CD4-positive, CD25-positive, alpha-beta regulatory T cell (primary cell): ENCODE results near the gene TCAP. TPM values are rescaled to one million over a fixed set of nuclear protein-coding genes. Genes with fewer than 3 reads are reported as not detected.

Source experiments
- ATAC-seq, 2 donors: fragments of 150-1000 bp; cut with Tn5 transposase; one replicate each; pipeline ENCODE4 v1.10.0; 2021; ENCODE audit warnings: low read depth in 2 of 2, moderate number of reproducible peaks in 2 of 2, moderate library complexity in 1 of 2
- DNase-seq, 3 donors: peaks; one replicate each; pipeline versions ENCODE4 v3.0.0 to v3.0.0-alpha.2; 2012 to 2022; ENCODE audit warnings: mixed read lengths in 1 of 3
- H3K27ac ChIP-seq: one replicate; pipeline ENCODE4 v1.7.0; 2013; ENCODE audit warnings: mild to moderate bottlenecking, low read length; ENCODE audit not compliant: insufficient read depth, poor library complexity, severe bottlenecking
- H3K27me3 ChIP-seq: one replicate; pipeline ENCODE4 v1.7.0; 2013; ENCODE audit warnings: low read length; ENCODE audit not compliant: control insufficient read depth, insufficient read depth
- H3K36me3 ChIP-seq: one replicate; pipeline ENCODE4 v1.7.0; 2013; ENCODE audit warnings: mild to moderate bottlenecking, low read length, moderate library complexity; ENCODE audit not compliant: control insufficient read depth, insufficient read depth
- H3K4me1 ChIP-seq: 2 replicates; pipeline ENCODE4 v1.7.0; 2013; ENCODE audit warnings: mild to moderate bottlenecking, low read length; ENCODE audit not compliant: insufficient read depth, control insufficient read depth, poor library complexity, severe bottlenecking
- H3K4me3 ChIP-seq: one replicate; pipeline ENCODE4 v1.7.0; 2013; ENCODE audit warnings: low read depth, mild to moderate bottlenecking, low read length, moderate library complexity
- H3K9me3 ChIP-seq, 2 experiments: 1 replicate in 1 of 2; 2 replicates in 1 of 2; pipeline ENCODE4 v1.7.0; 2013; ENCODE audit warnings: low read length in 2 of 2, mild to moderate bottlenecking in 1 of 2, moderate library complexity in 1 of 2; ENCODE audit not compliant: control insufficient read depth in 2 of 2
- H3K27ac Mint-ChIP-seq, 3 donors: one replicate each; pipeline ENCODE4 v1.8.0; 2020 to 2022; ENCODE audit warnings: mild to moderate bottlenecking in 3 of 3, mixed read lengths in 3 of 3, moderate library complexity in 2 of 3
- H3K27me3 Mint-ChIP-seq: one replicate; pipeline ENCODE4 v1.8.0; 2022; ENCODE audit warnings: mild to moderate bottlenecking, mixed read lengths
- H3K36me3 Mint-ChIP-seq: one replicate; pipeline ENCODE4 v1.8.0; 2020; ENCODE audit warnings: mixed read lengths
- H3K4me1 Mint-ChIP-seq, 4 donors: one replicate each; pipeline ENCODE4 v1.8.0; 2020 to 2022; ENCODE audit warnings: mixed read lengths in 4 of 4, mild to moderate bottlenecking in 1 of 4
- H3K4me3 Mint-ChIP-seq, 4 donors: one replicate each; pipeline ENCODE4 v1.8.0; 2020 to 2022; ENCODE audit warnings: mild to moderate bottlenecking in 4 of 4, mixed read lengths in 4 of 4, moderate library complexity in 3 of 4
- H3K9me3 Mint-ChIP-seq, 7 donors: one replicate each; pipeline ENCODE4 v1.8.0; 2020 to 2022; ENCODE audit warnings: mixed read lengths in 7 of 7, mild to moderate bottlenecking in 3 of 7, moderate library complexity in 2 of 7
- polyA plus RNA-seq, 4 donors: library from polyadenylated mRNA; unstranded; fragments of 300-500 nt; fragmentation: Illumina TruSeq; gene quantifications; one replicate each; pipeline ENCODE4 v1.2.3, GENCODE V29; 2021
- total RNA-seq: library from RNA; stranded (reverse); gene quantifications from one replicate; pipeline ENCODE4 v1.2.3, GENCODE V29; 2022

Gene TCAP
- total and polyA plus RNA-seq, 5 donors from 2014 or later: 0.07 to 3.4 TPM; not detected in 3

GRCh38 chr17:39666601-39667261, 1.6 kb downstream of the TCAP start:
- Mint-ChIP-seq H3K27me3 (peaks cover 40% of the 10 kb centered on the region), H3K36me3 (no peaks in the 10 kb centered on the region), H3K27ac (peak overlapping the region in 1 of 3 donors; percentile 14), H3K9me3 (no peaks in the 10 kb centered on the region), H3K4me3 (peak overlapping the region; percentile 29 to 72 (median 40)), H3K4me1 (peaks cover 0 to 25% (median 8%) of the 10 kb centered on the region in 4 donors)
- Histone ChIP-seq H3K4me1 (peaks cover 20% of the 10 kb centered on the region), H3K4me3 (no peak overlapping the region), H3K27me3 (peaks cover 7% of the 10 kb centered on the region), H3K27ac (no peak overlapping the region), H3K9me3 (no peaks in the 10 kb centered on the region), H3K36me3 (peaks cover 5% of the 10 kb centered on the region)
- DNase-seq (no peak), ATAC-seq (no peak)

GRCh38 chr17:39667262-39667944, 2.3 kb downstream of the TCAP start:
- H3K9me3 Mint-ChIP-seq: no peaks in the 10 kb centered on the region
- Histone ChIP-seq H3K4me1 (peaks cover 20% of the 10 kb centered on the region), H3K9me3 (no peaks in the 10 kb centered on the region), H3K4me3 (no peak overlapping the region), H3K27me3 (peaks cover 7% of the 10 kb centered on the region), H3K27ac (no peak overlapping the region), H3K36me3 (no peaks in the 10 kb centered on the region)
- peak overlapping the region in 1 of 3 donors; percentile 14 for H3K27ac Mint-ChIP-seq
- DNase-seq: no peak
- peaks cover 0 to 25% (median 9%) of the 10 kb centered on the region in 4 donors for H3K4me1 Mint-ChIP-seq
- H3K4me3 Mint-ChIP-seq: peak overlapping the region in 3 of 4 donors; percentile 22 to 72 (median 38)
- ATAC-seq: no peak
- peaks cover 40% of the 10 kb centered on the region for H3K27me3 Mint-ChIP-seq
- no peaks in the 10 kb centered on the region for H3K36me3 Mint-ChIP-seq

- no peak within 1 kb of the TSS for H3K4me3 ChIP-seq
- H3K36me3 Mint-ChIP-seq: no peaks in the 10 kb centered on the region
- peak within 1 kb of the TSS; percentile 55 to 77 (median 68) for H3K4me3 Mint-ChIP-seq
- H3K27ac ChIP-seq: no peak within 1 kb of the TSS
- H3K36me3 ChIP-seq: no peaks in the 10 kb centered on the region
- ATAC-seq (peak; percentile 57 to 65), DNase-seq (peak; percentile 40 to 78 (median 64))
- H3K4me1 ChIP-seq: peaks cover 20% of the 10 kb centered on the region
- H3K27me3 Mint-ChIP-seq: peaks cover 40% of the 10 kb centered on the region
- H3K9me3 ChIP-seq: no peaks in the 10 kb centered on the region
- H3K4me1 Mint-ChIP-seq: peaks cover 0 to 25% (median 9%) of the 10 kb centered on the region in 4 donors
- H3K27me3 ChIP-seq: peaks cover 7% of the 10 kb centered on the region
- H3K9me3 Mint-ChIP-seq: no peaks in the 10 kb centered on the region
- H3K27ac Mint-ChIP-seq: peak within 1 kb of the TSS in 2 of 3 donors; percentile 25 to 26
Observed at GRCh38 chr17:39667945-39668924, 3.1 kb downstream of the TCAP start, which contains the start of gene PNMT. TSS of gene PNMT (plus strand) at chr17:39668453. CDS start at chr17:39668476, 23 bp downstream.

- no peaks in the 10 kb centered on the region for H3K36me3 ChIP-seq
- Mint-ChIP-seq H3K4me3 (no peak overlapping the region), H3K27me3 (peaks cover 35% of the 10 kb centered on the region), H3K36me3 (no peaks in the 10 kb centered on the region), H3K4me1 (peaks cover 0 to 22% (median 9%) of the 10 kb centered on the region in 4 donors), H3K27ac (no peak overlapping the region), H3K9me3 (no peaks in the 10 kb centered on the region)
- peaks cover 7% of the 10 kb centered on the region for H3K27me3 ChIP-seq
- peaks cover 22% of the 10 kb centered on the region for H3K4me1 ChIP-seq
- DNase-seq (no peak), ATAC-seq (no peak)
- no peak overlapping the region for H3K27ac ChIP-seq
- no peaks in the 10 kb centered on the region for H3K9me3 ChIP-seq
- H3K4me3 ChIP-seq: no peak overlapping the region
Observed at GRCh38 chr17:39669897-39670735, 5.0 kb downstream of the TCAP start.

- Histone ChIP-seq H3K27me3 (peaks cover 7% of the 10 kb centered on the region), H3K36me3 (no peaks in the 10 kb centered on the region), H3K9me3 (no peaks in the 10 kb centered on the region), H3K4me3 (no peak overlapping the region), H3K4me1 (peaks cover 29% of the 10 kb centered on the region), H3K27ac (no peak overlapping the region)
- H3K36me3 Mint-ChIP-seq: no peaks in the 10 kb centered on the region
- no peak for DNase-seq
- H3K4me3 Mint-ChIP-seq: no peak overlapping the region
- ATAC-seq: no peak
- no peak overlapping the region for H3K27ac Mint-ChIP-seq
- H3K27me3 Mint-ChIP-seq: peaks cover 30% of the 10 kb centered on the region
- H3K4me1 Mint-ChIP-seq: peaks cover 0 to 24% (median 11%) of the 10 kb centered on the region in 4 donors
- H3K9me3 Mint-ChIP-seq: no peaks in the 10 kb centered on the region
Observed at GRCh38 chr17:39670746-39671145, 5.6 kb downstream of the TCAP start.

GRCh38 chr17:39671651-39672521, 6.7 kb downstream of the TCAP start:
- Mint-ChIP-seq H3K27ac (no peak overlapping the region), H3K36me3 (no peaks in the 10 kb centered on the region), H3K4me1 (peaks cover 0 to 29% (median 15%) of the 10 kb centered on the region in 4 donors), H3K9me3 (no peaks in the 10 kb centered on the region), H3K4me3 (peak overlapping the region in 1 of 4 donors; percentile 29), H3K27me3 (peaks cover 21% of the 10 kb centered on the region)
- DNase-seq (peak in 1 of 3 donors; percentile 37), ATAC-seq (no peak)
- Histone ChIP-seq H3K27me3 (peaks cover 5% of the 10 kb centered on the region), H3K9me3 (no peaks in the 10 kb centered on the region), H3K4me1 (peaks cover 39% of the 10 kb centered on the region), H3K27ac (no peak overlapping the region), H3K36me3 (no peaks in the 10 kb centered on the region), H3K4me3 (no peak overlapping the region)
